Stimulated activated naive CD4-positive, alpha-beta T cell treated with Interleukin-2 at 50 U/mL for 16 hours (primary cell): Measurements from ENCODE around the gene TTC38.
A peak's percentile ranks its signal among the peaks of the same experiment; 100 is the strongest.

Experiments used
- DNase-seq: peaks from one replicate; lab custom pipeline; 2025; lab: John Stamatoyannopoulos, UW

Gene TTC38

GRCh38 chr22:46329616-46330015, 61.8 kb downstream of the TTC38 start:
- no peak for DNase-seq

- no peak for DNase-seq
These were observed 62.6 kb downstream of the TTC38 start for GRCh38 chr22:46330426-46330825.

- no peak for DNase-seq
These were observed 63.7 kb downstream of the TTC38 start for GRCh38 chr22:46331496-46331895.

DNA sequence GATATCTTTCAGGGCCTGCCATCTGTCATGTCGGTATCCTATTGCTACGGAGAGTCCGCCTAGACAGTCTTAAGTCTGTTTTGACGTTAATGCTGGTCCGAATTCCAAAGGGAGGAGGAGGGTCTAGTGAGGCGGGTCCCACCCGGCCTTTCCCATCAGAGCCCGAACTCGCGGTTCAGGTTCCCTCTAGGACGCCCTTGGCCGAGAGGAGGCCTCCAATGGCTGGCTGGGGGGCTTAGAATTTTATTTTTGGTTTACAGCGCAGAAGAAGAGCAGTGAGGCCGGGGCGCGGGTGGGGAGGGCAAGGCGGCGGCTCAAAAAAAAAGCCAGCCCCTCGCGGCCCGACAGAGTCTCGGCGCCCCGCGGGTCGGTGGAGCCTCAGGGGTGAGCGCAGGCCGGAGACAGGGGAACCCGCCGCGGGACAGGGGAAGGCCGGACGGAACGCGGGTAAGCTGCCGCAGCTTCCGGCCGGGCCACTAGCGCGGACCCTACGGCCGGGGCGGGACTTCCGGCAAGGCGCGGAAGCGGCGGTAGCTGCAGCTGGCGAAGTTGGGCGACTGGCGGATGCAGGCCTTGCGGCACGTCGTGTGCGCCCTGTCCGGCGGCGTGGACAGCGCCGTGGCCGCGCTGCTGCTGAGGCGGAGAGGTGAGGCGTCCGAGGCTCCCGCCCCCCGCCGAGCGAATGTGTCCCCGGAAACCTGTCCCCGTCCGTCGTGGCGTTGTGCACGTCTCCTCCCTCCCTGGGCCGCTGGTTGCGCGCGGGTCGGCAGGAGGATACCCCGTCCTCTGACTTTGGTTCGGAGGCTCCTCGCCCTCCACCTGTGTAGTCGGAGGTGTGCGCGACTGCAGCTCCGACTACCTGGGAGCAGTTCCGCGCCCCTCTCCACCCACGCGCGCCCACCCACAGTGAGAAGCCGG, 67.7 kb downstream of the TTC38 start, which contains the start of gene TRMU:
TSS of gene TRMU (plus strand) at position 514 of the 918 bp plus-strand sequence. CDS start at position 565, 51 bp downstream.
- DNase-seq = peak; percentile 70

GRCh38 chr22:46336119-46337078, 68.6 kb downstream of the TTC38 start:
- DNase-seq = no peak

DNA sequence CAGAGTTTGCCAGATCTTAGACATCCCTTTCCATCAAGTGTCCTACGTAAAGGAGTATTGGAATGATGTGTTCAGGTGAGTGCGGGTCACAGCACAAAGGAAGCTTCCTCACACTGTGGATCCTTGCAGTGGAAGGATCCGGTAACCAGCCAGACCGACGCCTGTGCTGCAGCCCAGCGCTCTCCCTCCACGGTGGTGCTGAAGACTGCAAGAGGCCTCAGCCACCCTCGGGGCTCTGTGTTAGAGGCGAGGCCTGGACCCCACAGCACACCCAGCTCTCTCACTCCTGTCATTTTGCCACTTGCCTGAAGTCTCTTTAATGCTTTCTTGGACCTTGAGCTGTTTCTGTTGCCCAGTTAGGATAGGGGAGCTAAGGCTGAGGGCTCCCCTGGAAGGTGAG, 70.1 kb downstream of the TTC38 start:
- DNase-seq = no peak

DNA sequence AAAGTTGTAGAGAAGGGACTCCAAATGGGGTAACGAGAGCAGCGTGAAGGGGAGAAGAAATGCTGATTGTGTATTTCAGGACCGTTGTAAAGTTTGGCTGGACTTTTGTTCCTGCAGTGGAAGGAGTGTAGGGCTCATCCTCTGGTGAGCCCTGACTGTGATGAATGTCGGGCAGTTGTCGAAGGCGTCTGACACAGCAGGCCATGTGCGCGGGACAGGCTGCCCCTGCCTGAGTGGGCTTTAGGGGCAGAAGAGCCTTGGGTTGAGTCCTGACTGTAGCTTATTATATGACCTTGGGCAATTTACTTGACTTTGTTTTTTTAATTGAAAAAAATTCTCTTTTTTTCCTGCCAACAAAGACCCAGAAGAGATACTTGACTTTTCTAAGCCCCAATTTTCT, 70.8 kb downstream of the TTC38 start:
- no peak for DNase-seq

DNA sequence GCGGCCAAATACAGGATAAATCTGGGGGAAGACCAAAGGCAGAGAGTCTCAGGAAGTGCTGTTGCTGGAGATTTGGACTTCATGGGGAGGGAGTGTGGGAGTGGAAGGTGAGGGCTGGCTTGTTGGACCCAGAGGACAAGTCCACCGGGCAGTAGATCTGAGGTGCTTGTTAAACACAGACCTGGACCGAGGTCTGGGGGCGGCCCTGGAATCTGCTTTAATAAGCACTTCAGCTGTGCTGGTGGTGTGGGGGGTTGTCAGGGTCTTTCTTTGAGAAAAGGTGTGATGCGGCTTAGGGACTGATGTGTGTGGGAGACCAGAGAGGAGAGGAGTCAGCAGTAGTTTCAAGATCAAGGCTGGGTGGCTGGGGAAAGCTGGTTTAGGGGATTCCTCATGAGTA, 72.1 kb downstream of the TTC38 start:
- no peak for DNase-seq

DNA sequence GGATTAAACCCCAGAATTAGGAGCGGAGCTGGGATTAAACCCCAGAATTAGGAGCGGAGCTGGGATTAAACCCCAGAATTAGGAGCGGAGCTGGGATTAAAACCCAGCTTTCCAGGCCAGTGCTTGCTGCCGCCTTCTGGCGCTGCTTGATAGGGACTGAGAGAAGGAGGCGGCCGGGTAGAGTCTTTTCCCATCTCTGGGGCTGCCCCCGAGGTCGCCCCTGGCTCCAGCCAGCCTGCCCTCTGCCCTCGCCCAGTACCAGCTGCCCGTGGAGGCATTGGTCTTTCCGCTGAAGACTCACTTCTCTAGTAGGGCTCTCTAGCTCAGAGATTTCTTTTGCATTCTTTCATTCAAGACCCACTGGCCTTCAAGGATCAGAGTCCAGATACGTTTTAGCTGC, 72.9 kb downstream of the TTC38 start:
- no peak for DNase-seq
